GM21529 (cell line): ENCODE results near the gene FUCA2.

Source experiments
- ATAC-seq: cut with Tn5 transposase; IDR thresholded peaks from one replicate; pipeline ENCODE4 v1.9.1; 2021; ENCODE audit not compliant: unreplicated experiment

FUCA2 gene, protein sequence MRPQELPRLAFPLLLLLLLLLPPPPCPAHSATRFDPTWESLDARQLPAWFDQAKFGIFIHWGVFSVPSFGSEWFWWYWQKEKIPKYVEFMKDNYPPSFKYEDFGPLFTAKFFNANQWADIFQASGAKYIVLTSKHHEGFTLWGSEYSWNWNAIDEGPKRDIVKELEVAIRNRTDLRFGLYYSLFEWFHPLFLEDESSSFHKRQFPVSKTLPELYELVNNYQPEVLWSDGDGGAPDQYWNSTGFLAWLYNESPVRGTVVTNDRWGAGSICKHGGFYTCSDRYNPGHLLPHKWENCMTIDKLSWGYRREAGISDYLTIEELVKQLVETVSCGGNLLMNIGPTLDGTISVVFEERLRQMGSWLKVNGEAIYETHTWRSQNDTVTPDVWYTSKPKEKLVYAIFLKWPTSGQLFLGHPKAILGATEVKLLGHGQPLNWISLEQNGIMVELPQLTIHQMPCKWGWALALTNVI

GRCh38 chr6:143510991-143511891 is at the start of gene FUCA2:
Gene FUCA2, minus strand, starts transcription at chr6:143511720. Its CDS starts 86 bp downstream, at chr6:143511634.
- ATAC-seq: peak; percentile 62

- ATAC-seq: no peak
These were observed 49.7 kb upstream of the FUCA2 start for GRCh38 chr6:143561105-143561704.

DNA sequence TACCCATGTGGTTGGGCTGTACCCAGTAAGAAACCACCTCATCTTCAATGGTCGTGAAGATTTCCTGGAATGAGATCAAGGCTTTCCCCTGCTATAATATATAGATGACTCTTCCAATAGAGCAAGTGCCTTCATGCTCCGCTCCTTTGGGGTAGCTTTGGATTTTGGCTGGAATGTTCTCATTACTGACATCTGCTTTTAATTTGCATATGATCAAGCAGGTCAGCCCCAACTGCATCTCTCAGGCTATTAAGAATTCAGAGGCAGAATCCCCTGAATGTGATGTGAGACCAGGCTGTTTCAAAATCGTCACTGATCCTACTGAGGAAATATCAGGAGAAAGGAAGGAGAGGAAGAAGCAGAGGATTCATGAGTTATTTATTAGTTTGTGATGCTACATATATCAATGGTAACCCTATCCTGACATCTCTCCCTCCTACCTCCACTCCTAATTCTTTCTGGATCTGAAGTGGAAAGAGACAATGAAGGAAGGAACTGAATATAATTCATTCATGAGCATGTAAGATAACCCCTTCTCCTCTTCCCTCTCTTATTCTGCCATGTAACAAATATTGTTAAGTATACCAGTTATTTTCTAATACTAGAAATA is 47.6 kb upstream of the FUCA2 start:
- no peak for ATAC-seq

DNA sequence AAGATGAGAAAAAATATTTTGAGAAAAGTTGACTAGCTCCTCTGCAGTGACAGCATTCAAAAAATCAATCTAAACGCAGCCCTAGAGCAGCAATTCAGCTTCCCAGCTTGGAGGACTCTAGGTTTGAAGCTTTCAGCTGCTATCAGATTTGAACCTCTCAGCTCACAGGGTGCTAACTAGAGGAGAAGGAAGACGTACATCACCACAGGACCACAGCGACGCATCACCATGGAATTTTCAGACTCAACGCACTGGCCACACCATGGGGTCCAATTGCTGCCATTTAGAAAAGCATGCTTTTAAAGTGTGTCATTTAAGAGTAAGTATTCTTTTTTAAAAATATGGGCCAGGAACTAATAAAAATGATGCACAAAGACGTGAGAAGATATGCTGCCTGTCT is 45.0 kb upstream of the FUCA2 start:
- no peak for ATAC-seq

DNA sequence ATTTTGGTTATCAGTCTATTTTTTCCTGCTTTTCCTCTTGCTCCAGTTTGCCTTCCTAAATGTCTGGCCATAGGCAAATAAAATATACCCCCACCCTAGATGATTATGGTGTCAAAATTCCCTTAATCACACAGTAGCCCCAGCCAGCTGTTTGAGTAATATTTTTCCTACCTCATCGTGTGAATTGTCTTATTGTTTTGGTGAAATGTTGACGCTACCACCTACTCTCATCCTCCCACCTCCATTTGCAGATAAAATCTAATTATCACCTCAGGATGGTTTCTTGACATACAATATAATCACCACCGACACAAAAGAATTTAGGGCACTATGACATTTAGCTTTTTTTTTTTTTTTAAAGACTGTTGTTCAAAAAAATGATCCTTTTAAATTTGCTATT is 44.1 kb upstream of the FUCA2 start:
- ATAC-seq: no peak

DNA sequence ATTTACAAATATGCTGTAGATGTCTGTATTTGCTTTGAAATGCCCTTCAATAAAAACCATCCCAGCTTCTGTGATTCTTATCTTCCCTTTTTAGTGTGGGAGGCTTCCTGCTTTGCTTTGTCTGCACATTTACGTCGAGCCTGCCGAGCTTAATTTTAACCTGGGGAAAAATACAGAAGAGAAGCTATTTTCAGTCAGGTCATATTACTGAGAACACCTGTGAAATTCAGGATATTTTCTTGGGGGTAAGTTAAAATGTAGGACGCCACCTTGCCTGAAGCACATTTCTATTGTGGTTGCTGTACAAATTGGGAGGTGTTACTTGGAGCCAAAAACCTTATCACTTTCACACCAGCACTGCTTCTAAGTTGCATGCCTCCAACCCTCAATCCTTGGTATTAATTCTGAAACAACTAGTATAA is 43.6 kb upstream of the FUCA2 start:
- no peak for ATAC-seq

GRCh38 chr6:143553337-143553736 is 41.8 kb upstream of the FUCA2 start:
- ATAC-seq: no peak

GRCh38 chr6:143549949-143550268 is 38.4 kb upstream of the FUCA2 start:
- ATAC-seq: no peak

DNA sequence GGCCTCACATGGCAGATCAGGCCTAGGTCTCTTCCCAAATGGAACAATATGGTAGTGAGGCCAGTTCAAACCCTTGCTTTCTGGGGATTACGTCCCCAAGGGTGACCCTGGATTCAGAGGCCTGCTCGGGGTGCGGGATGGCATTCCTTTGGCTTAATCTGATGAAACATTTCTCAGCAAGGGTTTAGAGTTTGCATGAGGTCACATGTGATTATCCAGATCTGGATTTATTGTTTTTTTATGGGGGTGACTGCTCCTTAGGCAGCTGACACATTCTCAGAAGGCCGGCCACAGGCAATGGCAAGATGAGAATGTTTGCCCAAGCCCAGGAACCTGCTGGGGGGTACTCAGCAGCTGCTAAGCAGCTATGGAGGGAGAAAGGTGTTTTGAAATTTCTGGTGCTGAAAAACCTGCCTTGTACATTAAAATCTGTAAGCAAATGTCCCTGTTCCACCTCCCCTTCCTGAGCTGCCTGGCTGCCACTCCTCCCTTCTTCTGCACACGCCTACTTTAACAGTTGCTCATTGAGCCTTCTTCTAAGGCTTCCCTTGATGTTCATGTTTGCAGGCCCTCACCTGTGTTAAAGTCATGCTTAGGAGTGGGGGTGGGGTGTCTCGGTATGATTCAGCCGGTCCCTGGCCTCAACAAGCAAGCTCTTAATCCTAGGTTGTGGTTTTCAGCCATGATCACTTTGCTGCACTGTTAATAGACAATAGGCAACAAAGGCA is 37.9 kb upstream of the FUCA2 start:
- ATAC-seq: peak; percentile 82

DNA sequence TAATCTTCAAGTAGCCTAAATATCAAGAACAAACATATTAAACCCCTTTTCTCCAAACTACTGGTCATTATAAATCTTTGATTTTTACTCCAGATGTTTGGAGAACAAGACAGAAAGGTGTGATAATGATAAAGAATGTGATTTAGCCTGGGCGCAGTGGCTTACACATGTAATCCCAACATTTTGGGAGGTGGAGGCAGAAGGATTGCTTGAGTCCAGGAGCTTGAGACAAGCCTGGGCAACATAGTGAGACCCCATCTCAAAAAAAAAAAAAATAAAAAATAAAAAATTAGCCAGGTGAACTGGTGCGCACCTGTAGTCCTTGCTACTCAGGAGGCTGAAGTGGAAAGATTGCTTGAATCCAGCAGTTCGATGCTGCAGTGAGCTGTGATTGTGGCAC is 35.1 kb upstream of the FUCA2 start:
- ATAC-seq: no peak

GRCh38 chr6:143545976-143546547 is 34.5 kb upstream of the FUCA2 start:
- no peak for ATAC-seq

DNA sequence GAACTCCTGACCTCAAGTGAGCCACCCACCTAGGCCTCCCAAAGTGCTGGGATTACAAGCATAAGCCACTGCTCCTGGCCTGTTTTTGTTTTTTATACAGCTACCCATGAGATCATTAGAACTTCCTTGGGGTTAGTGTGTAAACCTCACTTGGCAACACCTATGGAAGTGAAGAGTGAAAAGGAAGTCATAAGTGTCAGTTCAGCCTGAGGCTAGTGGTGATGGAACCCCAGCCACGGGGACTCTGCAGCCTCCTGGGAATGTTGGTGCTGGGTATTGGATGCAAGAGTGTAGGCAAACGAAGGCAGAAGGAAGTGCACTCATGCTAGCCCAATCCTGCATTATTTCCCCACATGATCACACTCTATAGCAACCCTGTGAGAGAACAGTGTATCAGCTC is 33.6 kb upstream of the FUCA2 start:
- ATAC-seq: no peak

DNA sequence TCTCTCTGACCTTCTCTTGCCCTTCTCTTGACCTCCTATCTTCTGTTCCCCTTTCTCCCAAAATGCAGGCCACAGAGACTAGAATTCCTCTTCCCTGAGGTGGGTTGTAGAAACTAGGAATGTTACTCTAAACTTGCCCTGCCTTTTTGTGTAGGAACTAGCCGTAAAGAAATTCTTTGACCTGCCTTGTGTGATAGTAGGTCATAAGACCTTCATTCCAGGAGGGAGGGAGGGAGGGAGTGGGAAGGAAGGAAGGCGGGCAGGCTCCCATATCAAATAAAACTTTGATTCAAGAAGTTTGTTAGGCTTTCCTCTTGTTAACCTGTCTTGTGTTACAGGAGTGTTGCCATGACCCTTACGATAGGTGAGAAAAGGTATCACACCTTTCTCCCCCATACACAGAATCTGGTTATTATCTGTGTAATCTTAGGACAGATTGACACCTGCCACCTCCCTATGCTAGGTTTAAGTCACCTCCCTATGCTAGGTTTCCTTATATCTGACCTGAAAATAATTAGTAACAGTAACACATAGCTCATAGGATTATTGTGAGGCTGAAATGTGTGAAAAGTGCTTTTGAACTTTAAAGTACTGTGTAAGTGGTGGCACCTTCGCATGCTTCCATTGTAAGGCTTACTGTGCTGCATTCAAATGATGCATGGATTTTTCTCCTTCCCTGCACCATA is 32.6 kb upstream of the FUCA2 start:
- ATAC-seq: no peak

DNA sequence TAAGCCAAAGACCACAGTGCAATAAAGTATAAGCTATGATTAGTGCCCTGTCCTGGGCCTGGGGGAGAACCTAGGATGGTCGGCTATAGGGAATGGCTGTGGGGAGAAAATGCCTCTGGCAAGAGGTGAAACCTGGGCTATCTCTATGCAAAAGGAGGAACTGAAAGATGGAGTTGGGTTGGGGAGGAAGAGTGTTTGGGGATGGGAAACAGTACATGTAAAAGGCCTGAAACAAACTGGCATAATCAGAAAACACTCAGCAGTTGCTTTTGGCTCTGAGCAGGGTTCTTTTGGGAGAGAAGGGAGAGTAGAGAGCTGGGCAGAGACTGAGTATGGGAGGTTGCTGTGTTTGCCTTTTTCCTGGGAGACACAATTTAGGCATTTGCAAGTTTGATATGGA is 31.9 kb upstream of the FUCA2 start:
- ATAC-seq: no peak

DNA sequence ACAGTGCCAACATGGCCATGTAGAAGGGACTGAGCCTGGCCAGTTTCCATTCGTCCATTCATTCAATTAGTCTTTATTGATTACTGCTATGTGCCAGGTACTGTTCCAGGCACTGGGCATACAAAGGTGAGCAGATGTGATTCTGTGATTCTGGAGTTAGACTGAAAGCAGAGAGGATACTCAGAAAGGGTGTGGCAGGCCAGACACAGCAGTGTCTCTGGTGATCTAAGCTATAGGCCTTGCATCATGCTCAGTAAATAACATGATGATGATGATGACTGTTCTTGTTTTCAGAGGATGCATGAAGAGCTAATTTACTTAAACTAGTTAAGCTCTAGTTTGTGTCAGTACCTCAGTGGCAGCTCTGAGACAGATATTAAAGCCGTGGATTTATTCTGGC is 31.4 kb upstream of the FUCA2 start:
- ATAC-seq: no peak

DNA sequence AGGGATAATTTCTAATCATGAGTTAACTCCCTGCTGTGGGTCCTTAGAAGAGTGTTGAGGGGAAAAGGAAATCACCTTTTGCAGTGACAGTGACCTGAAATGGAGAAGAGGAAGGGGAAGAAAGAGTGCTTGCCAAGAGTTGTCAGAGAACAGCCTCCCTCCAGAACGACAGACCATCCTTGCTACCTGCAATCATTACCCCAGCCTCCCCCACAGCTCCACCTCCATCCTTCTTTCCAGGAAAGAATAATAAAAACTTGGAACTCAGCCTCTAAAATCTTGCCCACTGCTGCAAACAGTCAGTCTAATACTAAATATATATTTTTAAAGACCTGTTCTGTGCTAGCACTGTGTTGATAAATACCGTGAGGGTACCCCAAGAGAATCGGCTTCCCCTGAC is 28.7 kb upstream of the FUCA2 start:
- ATAC-seq: no peak

- ATAC-seq: no peak
These were observed 28.2 kb upstream of the FUCA2 start for GRCh38 chr6:143539734-143540133.

GRCh38 chr6:143539106-143539505 is 27.6 kb upstream of the FUCA2 start:
- ATAC-seq: no peak

- no peak for ATAC-seq
These were observed 26.9 kb upstream of the FUCA2 start for GRCh38 chr6:143538374-143538773.
